Adrenal gland (tissue), 5 donors: ENCODE measurements around the gene ABHD6.
"Not testable (repeated sequence)": the region's sequence is repeated elsewhere in the genome, so short reads cannot be mapped to it uniquely, and the experiment has no call there.

Experiments
- CTCF ChIP-seq, 6 experiments: fragments of 450-650 bp in 4 of 6; fragments of 200-600 bp in 2 of 6; sonication (generic) in 1 of 6; IDR thresholded peaks; 1 replicate in 5 of 6; 2 replicates in 1 of 6; pipeline versions ENCODE4 v1.5.1 to v1.8.0; 2016 to 2021; ENCODE audit warnings: antibody characterized with exemption in 6 of 6, mild to moderate bottlenecking in 2 of 6, moderate library complexity in 1 of 6
- POLR2A ChIP-seq, 2 donors: fragments of 450-650 bp; IDR thresholded peaks; one replicate each; pipeline ENCODE4 v1.6.1; 2017; ENCODE audit warnings: antibody characterized with exemption in 2 of 2, mild to moderate bottlenecking in 2 of 2, moderate library complexity in 1 of 2
- donor health status: DM: no; HTN: no; CAD: no.

DNA sequence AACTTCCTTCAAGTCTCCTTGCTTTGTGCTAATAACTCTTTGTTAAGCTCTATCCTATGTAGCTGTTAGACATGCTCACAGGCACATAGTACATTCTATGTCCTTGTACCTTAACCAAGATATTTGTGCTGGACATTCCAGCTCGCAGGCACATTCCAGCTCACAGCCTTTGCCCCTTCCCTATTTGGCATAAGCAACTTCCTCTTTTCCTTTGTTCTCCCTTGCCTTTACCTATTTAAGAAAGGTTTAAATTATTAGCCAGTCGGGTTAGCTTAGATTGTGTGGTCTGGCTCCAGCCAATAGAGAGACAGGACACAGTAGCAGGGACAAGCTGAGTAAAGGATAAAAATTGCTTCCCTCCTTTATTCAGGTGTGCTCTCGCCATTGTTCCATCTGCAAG lies 36.1 kb upstream of the ABHD6 start:
- TF ChIP-seq CTCF, POLR2A (IDR thresholded peaks at IDR 0.05): not testable (repeated sequence)
